Measurements from ENCODE around the gene BMAL1. TPM values are rescaled to one million over a fixed set of nuclear protein-coding genes. Genes with fewer than 3 reads are reported as not detected.

Gene BMAL1
- total and polyA plus RNA-seq, 11 donors: 5.7 to 18.2 (median 11.7) TPM

GRCh38 chr11:13289081-13289480 is 11.5 kb downstream of the BMAL1 start:
- intact Hi-C loops (cut with DNase I): no loop called here
- no peak for ATAC-seq
- no peak overlapping the region for H3K4me3 ChIP-seq
- H3K4me1 ChIP-seq: peaks cover 0 to 29% (median 0%) of the 10 kb centered on the region in 12 donors
- H3K9me3 ChIP-seq: no peaks in the 10 kb centered on the region
- H3K36me3 ChIP-seq: no peaks in the 10 kb centered on the region
- DNase-seq: no peak
- no peak overlapping the region for H3K27ac ChIP-seq
- 75 to 94% (median 79%) methylated on average over 1 of the region's 1 CpG for WGBS, 4 donors
- no peak for TF ChIP-seq POLR2A (IDR thresholded peaks at IDR 0.05)
- TF ChIP-seq CTCF (IDR thresholded peaks at IDR 0.05): no peak
- no peaks in the 10 kb centered on the region for H3K27me3 ChIP-seq

- Histone ChIP-seq H3K36me3 (no peaks in the 10 kb centered on the region), H3K9me3 (no peaks in the 10 kb centered on the region), H3K4me1 (peaks cover 0 to 38% (median 8%) of the 10 kb centered on the region in 12 donors), H3K27ac (no peak overlapping the region), H3K4me3 (no peak overlapping the region), H3K27me3 (no peaks in the 10 kb centered on the region)
- DNase-seq: no peak
- ATAC-seq: no peak
- TF ChIP-seq POLR2A (IDR thresholded peaks at IDR 0.05): no peak
- TF ChIP-seq CTCF (IDR thresholded peaks at IDR 0.05): no peak
- 69 to 88% (median 73%) methylated on average over 5 of the region's 5 CpGs for WGBS, 4 donors
- intact Hi-C loops (cut with DNase I): no loop called here
Measured at GRCh38 chr11:13290221-13290980, 12.8 kb downstream of the BMAL1 start.

GRCh38 chr11:13291361-13291760 is 13.8 kb downstream of the BMAL1 start:
- H3K9me3 ChIP-seq: no peaks in the 10 kb centered on the region
- TF ChIP-seq CTCF (IDR thresholded peaks at IDR 0.05) (no peak), POLR2A (IDR thresholded peaks at IDR 0.05) (no peak)
- WGBS, 4 donors: 92 to 97% (median 95%) methylated on average over 3 of the region's 3 CpGs

GRCh38 chr11:13291800-13292199 is 14.2 kb downstream of the BMAL1 start:
- intact Hi-C loops (cut with DNase I): no loop called here
- H3K4me1 ChIP-seq: peaks cover 0 to 38% (median 11%) of the 10 kb centered on the region in 12 donors
- ATAC-seq: no peak

More at GRCh38 chr11:13291361-13291760, 13.8 kb downstream of the BMAL1 start:
- H3K4me1 ChIP-seq: peaks cover 0 to 39% (median 11%) of the 10 kb centered on the region in 12 donors
- no peaks in the 10 kb centered on the region for H3K36me3 ChIP-seq
- intact Hi-C loops (cut with DNase I): no loop called here
- DNase-seq (no peak), ATAC-seq (no peak)
- no peaks in the 10 kb centered on the region for H3K27me3 ChIP-seq
- no peak overlapping the region for H3K4me3 ChIP-seq
- H3K27ac ChIP-seq: no peak overlapping the region

More at GRCh38 chr11:13291800-13292199, 14.2 kb downstream of the BMAL1 start:
- TF ChIP-seq POLR2A (IDR thresholded peaks at IDR 0.05): no peak
- no peak for TF ChIP-seq CTCF (IDR thresholded peaks at IDR 0.05)
- Histone ChIP-seq H3K27ac (no peak overlapping the region), H3K27me3 (no peaks in the 10 kb centered on the region), H3K4me3 (no peak overlapping the region), H3K9me3 (no peaks in the 10 kb centered on the region), H3K36me3 (no peaks in the 10 kb centered on the region)
- WGBS, 4 donors: 81 to 88% (median 82%) methylated on average over 3 of the region's 3 CpGs
- no peak for DNase-seq
